Caco-2 (cell line): ENCODE data around the gene CHRDL1. TPM values are rescaled to one million over a fixed set of nuclear protein-coding genes. Genes with fewer than 3 reads are reported as not detected.

Experiments
- Bru-seq: library from RNA; stranded (reverse); fragments of 400-500 nt; gene quantifications from one replicate; lab custom pipeline; 2021; lab: Mats Ljungman, UMichigan
- BruChase-seq, 2 experiments: library from RNA; stranded (reverse); fragments of 400-500 nt; gene quantifications; one replicate each; lab custom pipeline; 2021; lab: Mats Ljungman, UMichigan
- BruUV-seq: library from RNA; stranded (reverse); fragments of 400-500 nt; replicated peaks from 2 replicates; lab custom pipeline; 2021; lab: Mats Ljungman, UMichigan
- CTCF ChIA-PET: fragments of 300-600 bp; sonication (Branson Sonifier 250); formaldehyde crosslinking; loops from one replicate; lab custom pipeline; 2022; ENCODE audit warnings: antibody characterized with exemption; lab: Charles Lee
- POLR2A ChIA-PET: fragments of 300-600 bp; sonication (Branson Sonifier 250); formaldehyde crosslinking; loops from one replicate; lab custom pipeline; 2022; ENCODE audit warnings: antibody characterized with exemption; lab: Charles Lee
- DNase-seq, 2 experiments: peaks; one replicate each; pipeline versions ENCODE4 v3.0.0 to v3.0.0-alpha.2; 2020 to 2022
- H3K27me3 ChIP-seq: replicated peaks from 2 replicates; pipeline ENCODE4 v1.6.0; 2011; ENCODE audit warnings: low read length; ENCODE audit not compliant: control insufficient read depth, insufficient read depth
- H3K36me3 ChIP-seq: 2 replicates; pipeline ENCODE4 v1.5.1; 2011; ENCODE audit warnings: low read length; ENCODE audit not compliant: control insufficient read depth, insufficient read depth
- H3K4me1 ChIP-seq: fragments of 250-450 bp; sonication (Bioruptor Pico); 2 replicates; pipeline ENCODE4 v1.5.1; 2020; ENCODE audit warnings: mild to moderate bottlenecking
- H3K4me3 ChIP-seq: 2 replicates; pipeline ENCODE4 v1.5.1; 2011; ENCODE audit warnings: low read depth, mild to moderate bottlenecking, control low read depth, low read length
- H3K9me3 ChIP-seq: fragments of 250-450 bp; sonication (Bioruptor Pico); 2 replicates; pipeline ENCODE4 v1.5.1; 2020; ENCODE audit warnings: mild to moderate bottlenecking, moderate library complexity
- H3K27ac Mint-ChIP-seq: one replicate; pipeline ENCODE4 v1.8.0; 2022; ENCODE audit warnings: mixed read lengths; ENCODE audit not compliant: unreplicated experiment
- H3K27me3 Mint-ChIP-seq: one replicate; pipeline ENCODE4 v1.8.0; 2022; ENCODE audit warnings: mixed read lengths; ENCODE audit not compliant: insufficient read depth, unreplicated experiment
- H3K36me3 Mint-ChIP-seq: one replicate; pipeline ENCODE4 v1.8.0; 2022; ENCODE audit warnings: mild to moderate bottlenecking, mixed read lengths; ENCODE audit not compliant: insufficient read depth, unreplicated experiment
- H3K4me1 Mint-ChIP-seq: one replicate; pipeline ENCODE4 v1.8.0; 2022; ENCODE audit warnings: low read depth, mixed read lengths; ENCODE audit not compliant: unreplicated experiment
- H3K4me3 Mint-ChIP-seq: one replicate; pipeline ENCODE4 v1.8.0; 2022; ENCODE audit warnings: mild to moderate bottlenecking, moderate library complexity, mixed read lengths; ENCODE audit not compliant: unreplicated experiment
- H3K9me3 Mint-ChIP-seq: one replicate; pipeline ENCODE4 v1.8.0; 2022; ENCODE audit warnings: mixed read lengths; ENCODE audit not compliant: unreplicated experiment
- CTCF ChIP-seq, 2 experiments: fragments of 200-600 bp in 1 of 2; IDR thresholded peaks; 1 replicate in 1 of 2; 2 replicates in 1 of 2; pipeline versions ENCODE4 v1.5.1 to v1.8.0; 2011 to 2022; ENCODE audit warnings: antibody characterized with exemption in 1 of 2, control low read depth in 1 of 2, inconsistent platforms in 1 of 2, low read depth in 1 of 2, low read length in 1 of 2, mild to moderate bottlenecking in 1 of 2, moderate library complexity in 1 of 2; ENCODE audit not compliant: insufficient read depth in 1 of 2, severe bottlenecking in 1 of 2, unreplicated experiment in 1 of 2
- intact Hi-C: fragments of 100-400 bp; cut with micrococcal nuclease; formaldehyde crosslinking; loops from one replicate; pipeline ENCODE4 v1.10.0; 2022; ENCODE audit not compliant: unreplicated experiment
- long read RNA-seq: library from polyadenylated mRNA; stranded (forward); transcript quantifications from one replicate; pipeline ENCODE4 v2.0.0, GENCODE V29; 2022
- total RNA-seq: library from RNA; stranded (reverse); gene quantifications from 2 replicates; pipeline ENCODE4 v1.2.3, GENCODE V29; 2022

The CHRDL1 gene
- not detected in 2 replicates for total RNA-seq
- Bru-seq, nascent RNA: not detected
- not detected for BruChase-seq, experiment 1, labeled RNA remaining after a 2-hour chase
- BruChase-seq, experiment 2, labeled RNA remaining after a 6-hour chase: not detected
- long read RNA-seq: 0 reads

DNA sequence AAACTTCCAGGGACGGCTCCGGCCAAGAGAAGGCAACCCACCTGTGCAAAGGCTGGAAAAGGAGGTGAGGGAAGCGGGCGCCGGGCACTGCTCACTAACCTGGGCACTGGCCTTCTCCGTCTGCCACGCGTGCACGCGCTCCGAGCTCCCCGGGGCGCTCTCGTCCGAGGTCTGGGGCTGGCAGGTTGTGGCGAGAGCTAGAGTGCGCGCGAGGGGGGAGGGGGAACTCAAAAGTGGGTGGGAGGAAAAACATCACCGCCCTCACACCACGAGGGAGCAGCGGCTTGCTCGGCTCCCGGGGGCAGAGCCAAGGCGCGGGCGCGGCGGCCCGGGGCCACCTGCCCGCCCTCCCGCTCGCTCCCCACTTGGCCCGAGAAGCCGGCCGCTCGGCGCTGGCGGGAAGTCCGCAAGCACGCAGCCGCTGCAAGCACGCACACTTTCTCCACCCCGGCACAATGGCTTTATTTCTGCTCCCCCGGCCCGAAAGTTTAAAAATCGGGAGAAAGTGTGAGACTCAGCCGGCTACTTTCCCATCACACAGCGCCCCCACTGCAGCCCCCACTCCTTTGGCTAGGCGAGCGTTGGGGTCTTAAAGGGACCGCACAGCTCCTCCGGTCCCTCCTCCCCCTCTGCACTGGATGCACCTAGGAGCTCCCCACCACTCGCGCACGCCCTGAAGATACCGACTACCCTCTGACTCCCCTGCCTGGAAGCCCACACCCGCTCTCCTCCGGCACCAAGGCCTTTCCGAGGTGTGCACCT, at the start of gene CHRDL1:
Gene CHRDL1, minus strand, starts transcription at position 173 of the 762 bp plus-strand sequence. CDS start 3,636 bp downstream, outside the sequence.
- Histone ChIP-seq H3K9me3 (no peaks in the 10 kb centered on the region), H3K4me3 (no peak within 1 kb of the TSS), H3K27me3 (no peaks in the 10 kb centered on the region), H3K36me3 (no peaks in the 10 kb centered on the region), H3K4me1 (no peaks in the 10 kb centered on the region)
- intact Hi-C loops: no loop called here
- H3K9me3 Mint-ChIP-seq: no peaks in the 10 kb centered on the region
- POLR2A ChIA-PET: no interaction called here
- H3K4me1 Mint-ChIP-seq: no peaks in the 10 kb centered on the region
- CTCF ChIA-PET: no interaction called here
- H3K4me3 Mint-ChIP-seq: no peak within 1 kb of the TSS
- DNase-seq: no peak
- no peak within 1 kb of the TSS for H3K27ac Mint-ChIP-seq
- H3K27me3 Mint-ChIP-seq: no peaks in the 10 kb centered on the region
- no peaks in the 10 kb centered on the region for H3K36me3 Mint-ChIP-seq
- no TSS peak for BruUV-seq
- TF ChIP-seq CTCF (IDR thresholded peaks at IDR 0.05; ENCODE audit: insufficient read depth in 1 of 2, low read depth in 1 of 2, low read length in 1 of 2, severe bottlenecking in 1 of 2, unreplicated experiment in 1 of 2): no peak

GRCh38 chrX:110836982-110837381, 41.4 kb upstream of the CHRDL1 start:
- no peak overlapping the region for H3K27ac Mint-ChIP-seq
- H3K4me3 ChIP-seq: no peak overlapping the region
- POLR2A ChIA-PET: no interaction called here
- CTCF ChIA-PET: interaction anchor here (0.6 kb wide), 2 partner anchors 10 to 609 kb away, joined by 3 to 4 read pairs; no protein-coding TSS in a partner anchor
- H3K4me1 Mint-ChIP-seq: no peaks in the 10 kb centered on the region
- peak in 1 of 2 experiments; percentile 20 for TF ChIP-seq CTCF (IDR thresholded peaks at IDR 0.05; ENCODE audit: insufficient read depth in 1 of 2, low read depth in 1 of 2, low read length in 1 of 2, severe bottlenecking in 1 of 2, unreplicated experiment in 1 of 2)
- no peaks in the 10 kb centered on the region for H3K27me3 Mint-ChIP-seq
- no peaks in the 10 kb centered on the region for H3K27me3 ChIP-seq
- intact Hi-C loops: no loop called here
- H3K36me3 ChIP-seq: no peaks in the 10 kb centered on the region
- H3K9me3 ChIP-seq: no peaks in the 10 kb centered on the region
- BruUV-seq: no TSS peak
- H3K36me3 Mint-ChIP-seq: no peaks in the 10 kb centered on the region
- H3K4me1 ChIP-seq: no peaks in the 10 kb centered on the region
- H3K9me3 Mint-ChIP-seq: no peaks in the 10 kb centered on the region
- no peak overlapping the region for H3K4me3 Mint-ChIP-seq
- DNase-seq: no peak

- TF ChIP-seq CTCF (IDR thresholded peaks at IDR 0.05; ENCODE audit: insufficient read depth in 1 of 2, low read depth in 1 of 2, low read length in 1 of 2, severe bottlenecking in 1 of 2, unreplicated experiment in 1 of 2): no peak
- intact Hi-C loops: no loop called here
- H3K4me3 Mint-ChIP-seq: no peak overlapping the region
- BruUV-seq: no TSS peak
- POLR2A ChIA-PET: no interaction called here
- Histone ChIP-seq H3K4me3 (no peak overlapping the region), H3K36me3 (no peaks in the 10 kb centered on the region), H3K4me1 (no peaks in the 10 kb centered on the region), H3K27me3 (no peaks in the 10 kb centered on the region), H3K9me3 (no peaks in the 10 kb centered on the region)
- H3K36me3 Mint-ChIP-seq: no peaks in the 10 kb centered on the region
- CTCF ChIA-PET: interaction anchor here (0.6 kb wide), 1 partner anchor 11 kb away, joined by 4 read pairs; no protein-coding TSS in a partner anchor
- no peaks in the 10 kb centered on the region for H3K27me3 Mint-ChIP-seq
- no peak overlapping the region for H3K27ac Mint-ChIP-seq
- no peaks in the 10 kb centered on the region for H3K9me3 Mint-ChIP-seq
- no peak for DNase-seq
- H3K4me1 Mint-ChIP-seq: no peaks in the 10 kb centered on the region
These were observed 40.8 kb upstream of the CHRDL1 start for GRCh38 chrX:110836451-110836850.
